ENCODE results near the gene ACTR8. TPM values are rescaled to one million over a fixed set of nuclear protein-coding genes. Genes with fewer than 3 reads are reported as not detected.
A peak's percentile ranks its signal among the peaks of the same experiment; 100 is the strongest.

Gene ACTR8
- total and polyA plus RNA-seq, 2 of the 13 experiments (the other 11 are each of a cell fraction or from before 2014, with no cell fraction given): 15.5 to 29.0 TPM

- TF ChIP-seq ZNF512B (CRISPR knock-in tag; IDR thresholded peaks at IDR 0.05; ENCODE audit: borderline replicate concordance) (no peak), ZBTB43 (CRISPR knock-in tag; conservative IDR thresholded peaks at IDR 0.05) (peak; percentile 77), FOSL2 (CRISPR knock-in tag; IDR thresholded peaks at IDR 0.05) (peak; percentile 39; the same call in 1 of the 2 replicates), NCOA5 (CRISPR knock-in tag; IDR thresholded peaks at IDR 0.05) (no peak), ZSCAN21 (CRISPR knock-in tag; IDR thresholded peaks at IDR 0.05; ENCODE audit: borderline replicate concordance) (no peak), SOX5 (CRISPR knock-in tag; IDR thresholded peaks at IDR 0.05; ENCODE audit: borderline replicate concordance) (peak; percentile 92), ZGPAT (CRISPR knock-in tag; IDR thresholded peaks at IDR 0.05) (peak; percentile 81; the same call in 1 of the 2 replicates), NFAT5 (CRISPR knock-in tag; IDR thresholded peaks at IDR 0.05) (peak; percentile 94; the same call in 1 of the 2 replicates), CENPT (CRISPR knock-in tag; IDR thresholded peaks at IDR 0.05; ENCODE audit: low read depth) (no peak), HIVEP1 (CRISPR knock-in tag; IDR thresholded peaks at IDR 0.05) (peak; percentile 77), ELF1 (CRISPR knock-in tag; IDR thresholded peaks at IDR 0.05) (0 out of 2 replicates have a peak, but pooled peaks have one; percentile 12), ETV5 (CRISPR knock-in tag; IDR thresholded peaks at IDR 0.05; ENCODE audit: borderline replicate concordance) (peak; percentile 51; the same call in 1 of the 2 replicates), KLF9 (CRISPR knock-in tag; IDR thresholded peaks at IDR 0.05; ENCODE audit: low read depth) (0 out of 2 replicates have a peak, but pooled peaks have one; percentile 0), CEBPG (CRISPR knock-in tag; IDR thresholded peaks at IDR 0.05) (peak; percentile 59), GFI1 (CRISPR knock-in tag; IDR thresholded peaks at IDR 0.05; ENCODE audit: borderline replicate concordance) (peak; percentile 33; the same call in 1 of the 2 replicates)
- TF ChIP-seq, protein P1, sequence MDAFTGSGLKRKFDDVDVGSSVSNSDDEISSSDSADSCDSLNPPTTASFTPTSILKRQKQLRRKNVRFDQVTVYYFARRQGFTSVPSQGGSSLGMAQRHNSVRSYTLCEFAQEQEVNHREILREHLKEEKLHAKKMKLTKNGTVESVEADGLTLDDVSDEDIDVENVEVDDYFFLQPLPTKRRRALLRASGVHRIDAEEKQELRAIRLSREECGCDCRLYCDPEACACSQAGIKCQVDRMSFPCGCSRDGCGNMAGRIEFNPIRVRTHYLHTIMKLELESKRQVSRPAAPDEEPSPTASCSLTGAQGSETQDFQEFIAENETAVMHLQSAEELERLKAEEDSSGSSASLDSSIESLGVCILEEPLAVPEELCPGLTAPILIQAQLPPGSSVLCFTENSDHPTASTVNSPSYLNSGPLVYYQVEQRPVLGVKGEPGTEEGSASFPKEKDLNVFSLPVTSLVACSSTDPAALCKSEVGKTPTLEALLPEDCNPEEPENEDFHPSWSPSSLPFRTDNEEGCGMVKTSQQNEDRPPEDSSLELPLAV (CRISPR knock-in tag; conservative IDR thresholded peaks at IDR 0.05; ENCODE audit: low read depth): no peak
Observed at GRCh38 chr3:53842436-53843194, 39.3 kb downstream of the ACTR8 start (continued).

All from HepG2 (cell line).